Neural cell (in vitro differentiated cells): ENCODE results near the gene EML6.

ENCODE experiments used
- EP300 ChIP-seq: fragments of 450-650 bp; conservative IDR thresholded peaks from 2 replicates; pipeline ENCODE4 v1.6.1; 2014; ENCODE audit warnings: antibody characterized with exemption, mild to moderate bottlenecking, moderate library complexity; ENCODE audit not compliant: poor library complexity, severe bottlenecking
- EZH2 ChIP-seq: fragments of 200-600, 300-800 bp; shearing (Covaris generic), sonication (generic); IDR thresholded peaks from 2 replicates; pipeline ENCODE4 v1.6.1; 2014; ENCODE audit warnings: antibody characterized with exemption, low read length, borderline replicate concordance, mild to moderate bottlenecking; ENCODE audit not compliant: insufficient read depth, poor library complexity, severe bottlenecking
- POLR2AphosphoS5 ChIP-seq: IDR thresholded peaks from 2 replicates; pipeline ENCODE4 v1.6.1; 2012
- RAD21 ChIP-seq: fragments of 450-650 bp; conservative IDR thresholded peaks from 2 replicates; pipeline ENCODE4 v1.6.1; 2014; ENCODE audit warnings: antibody characterized with exemption, mild to moderate bottlenecking, moderate library complexity
- SMC3 ChIP-seq: fragments of 450-650 bp; conservative IDR thresholded peaks from 2 replicates; pipeline ENCODE4 v1.6.1; 2014; ENCODE audit warnings: antibody characterized with exemption, mild to moderate bottlenecking, moderate library complexity; ENCODE audit not compliant: poor library complexity
- TAF1 ChIP-seq: IDR thresholded peaks from 2 replicates; pipeline ENCODE4 v1.6.1; 2012; ENCODE audit warnings: low read depth
- TF ChIP-seq, protein P1 (sequence below): fragments of 450-650 bp; IDR thresholded peaks from 2 replicates; pipeline ENCODE4 v1.5.1; 2014; ENCODE audit warnings: antibody characterized with exemption, mild to moderate bottlenecking, moderate library complexity; ENCODE audit not compliant: poor library complexity, severe bottlenecking
- TF ChIP-seq, protein P2 (sequence below): IDR thresholded peaks from 2 replicates; pipeline ENCODE4 v1.6.1; 2012; ENCODE audit warnings: borderline replicate concordance

DNA sequence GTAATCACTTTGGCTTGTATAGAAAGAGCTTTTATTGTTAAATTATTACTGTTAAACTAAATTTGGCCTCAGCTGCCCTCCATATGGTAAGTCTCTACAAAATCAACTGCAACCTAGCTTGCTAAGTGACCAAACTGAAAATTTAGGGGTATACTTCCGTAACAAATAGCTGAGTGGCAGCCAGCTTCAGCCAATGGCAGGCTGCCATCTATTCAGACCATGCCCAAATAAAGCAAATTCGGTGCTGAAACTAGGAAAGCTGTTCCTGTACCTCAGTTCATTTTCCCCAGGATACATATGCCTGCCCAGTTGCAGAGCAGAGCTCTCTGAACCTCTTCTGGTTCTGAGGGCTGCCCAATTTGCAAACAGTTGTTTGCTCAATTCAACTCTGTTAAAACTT lies 94.8 kb downstream of the EML6 start:
- TF ChIP-seq, protein P1, sequence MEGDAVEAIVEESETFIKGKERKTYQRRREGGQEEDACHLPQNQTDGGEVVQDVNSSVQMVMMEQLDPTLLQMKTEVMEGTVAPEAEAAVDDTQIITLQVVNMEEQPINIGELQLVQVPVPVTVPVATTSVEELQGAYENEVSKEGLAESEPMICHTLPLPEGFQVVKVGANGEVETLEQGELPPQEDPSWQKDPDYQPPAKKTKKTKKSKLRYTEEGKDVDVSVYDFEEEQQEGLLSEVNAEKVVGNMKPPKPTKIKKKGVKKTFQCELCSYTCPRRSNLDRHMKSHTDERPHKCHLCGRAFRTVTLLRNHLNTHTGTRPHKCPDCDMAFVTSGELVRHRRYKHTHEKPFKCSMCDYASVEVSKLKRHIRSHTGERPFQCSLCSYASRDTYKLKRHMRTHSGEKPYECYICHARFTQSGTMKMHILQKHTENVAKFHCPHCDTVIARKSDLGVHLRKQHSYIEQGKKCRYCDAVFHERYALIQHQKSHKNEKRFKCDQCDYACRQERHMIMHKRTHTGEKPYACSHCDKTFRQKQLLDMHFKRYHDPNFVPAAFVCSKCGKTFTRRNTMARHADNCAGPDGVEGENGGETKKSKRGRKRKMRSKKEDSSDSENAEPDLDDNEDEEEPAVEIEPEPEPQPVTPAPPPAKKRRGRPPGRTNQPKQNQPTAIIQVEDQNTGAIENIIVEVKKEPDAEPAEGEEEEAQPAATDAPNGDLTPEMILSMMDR, result no peak
- TF ChIP-seq POLR2AphosphoS5 (no peak), TAF1 (no peak), EZH2 (no peak), EP300 (no peak), RAD21 (no peak), SMC3 (no peak)
- TF ChIP-seq, protein P2, sequence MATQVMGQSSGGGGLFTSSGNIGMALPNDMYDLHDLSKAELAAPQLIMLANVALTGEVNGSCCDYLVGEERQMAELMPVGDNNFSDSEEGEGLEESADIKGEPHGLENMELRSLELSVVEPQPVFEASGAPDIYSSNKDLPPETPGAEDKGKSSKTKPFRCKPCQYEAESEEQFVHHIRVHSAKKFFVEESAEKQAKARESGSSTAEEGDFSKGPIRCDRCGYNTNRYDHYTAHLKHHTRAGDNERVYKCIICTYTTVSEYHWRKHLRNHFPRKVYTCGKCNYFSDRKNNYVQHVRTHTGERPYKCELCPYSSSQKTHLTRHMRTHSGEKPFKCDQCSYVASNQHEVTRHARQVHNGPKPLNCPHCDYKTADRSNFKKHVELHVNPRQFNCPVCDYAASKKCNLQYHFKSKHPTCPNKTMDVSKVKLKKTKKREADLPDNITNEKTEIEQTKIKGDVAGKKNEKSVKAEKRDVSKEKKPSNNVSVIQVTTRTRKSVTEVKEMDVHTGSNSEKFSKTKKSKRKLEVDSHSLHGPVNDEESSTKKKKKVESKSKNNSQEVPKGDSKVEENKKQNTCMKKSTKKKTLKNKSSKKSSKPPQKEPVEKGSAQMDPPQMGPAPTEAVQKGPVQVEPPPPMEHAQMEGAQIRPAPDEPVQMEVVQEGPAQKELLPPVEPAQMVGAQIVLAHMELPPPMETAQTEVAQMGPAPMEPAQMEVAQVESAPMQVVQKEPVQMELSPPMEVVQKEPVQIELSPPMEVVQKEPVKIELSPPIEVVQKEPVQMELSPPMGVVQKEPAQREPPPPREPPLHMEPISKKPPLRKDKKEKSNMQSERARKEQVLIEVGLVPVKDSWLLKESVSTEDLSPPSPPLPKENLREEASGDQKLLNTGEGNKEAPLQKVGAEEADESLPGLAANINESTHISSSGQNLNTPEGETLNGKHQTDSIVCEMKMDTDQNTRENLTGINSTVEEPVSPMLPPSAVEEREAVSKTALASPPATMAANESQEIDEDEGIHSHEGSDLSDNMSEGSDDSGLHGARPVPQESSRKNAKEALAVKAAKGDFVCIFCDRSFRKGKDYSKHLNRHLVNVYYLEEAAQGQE, result no peak
